WERI-Rb-1 (cell line): ENCODE results near the gene GALNT18.

Source experiments
- DNase-seq: peaks from one replicate; pipeline ENCODE4 v3.0.0-alpha.2; 2020
- H3K27ac ChIP-seq: fragments of 250-450 bp; sonication (Bioruptor Pico); 2 replicates; pipeline ENCODE4 v1.5.1; 2020; ENCODE audit warnings: mild to moderate bottlenecking, moderate library complexity
- H3K27me3 ChIP-seq: fragments of 250-450 bp; sonication (Bioruptor Pico); 2 replicates; pipeline ENCODE4 v1.5.1; 2021; ENCODE audit warnings: mild to moderate bottlenecking, low read depth, moderate library complexity; ENCODE audit not compliant: insufficient read depth, severe bottlenecking
- H3K36me3 ChIP-seq: fragments of 250-450 bp; sonication (Bioruptor Pico); 2 replicates; pipeline ENCODE4 v1.5.1; 2020; ENCODE audit warnings: mild to moderate bottlenecking, moderate library complexity
- H3K4me3 ChIP-seq: 2 replicates; pipeline ENCODE4 v1.5.1; 2011; ENCODE audit warnings: low read depth, mild to moderate bottlenecking, control low read depth, low read length
- H3K9me3 ChIP-seq: fragments of 250-450 bp; sonication (Bioruptor Pico); 2 replicates; pipeline ENCODE4 v1.5.1; 2021; ENCODE audit warnings: mild to moderate bottlenecking, moderate library complexity; ENCODE audit not compliant: severe bottlenecking
- TF ChIP-seq, protein P1 (sequence below): IDR thresholded peaks from 2 replicates; pipeline ENCODE4 v1.5.1; 2011; ENCODE audit warnings: low read depth, mild to moderate bottlenecking, control low read depth, inconsistent platforms, low read length

GALNT18 gene

GRCh38 chr11:11505190-11505589 is 116.6 kb downstream of the GALNT18 start:
- no peaks in the 10 kb centered on the region for H3K36me3 ChIP-seq
- H3K27ac ChIP-seq = no peak overlapping the region
- H3K9me3 ChIP-seq = no peaks in the 10 kb centered on the region
- DNase-seq = no peak
- no peaks in the 10 kb centered on the region for H3K27me3 ChIP-seq
- TF ChIP-seq, protein P1, sequence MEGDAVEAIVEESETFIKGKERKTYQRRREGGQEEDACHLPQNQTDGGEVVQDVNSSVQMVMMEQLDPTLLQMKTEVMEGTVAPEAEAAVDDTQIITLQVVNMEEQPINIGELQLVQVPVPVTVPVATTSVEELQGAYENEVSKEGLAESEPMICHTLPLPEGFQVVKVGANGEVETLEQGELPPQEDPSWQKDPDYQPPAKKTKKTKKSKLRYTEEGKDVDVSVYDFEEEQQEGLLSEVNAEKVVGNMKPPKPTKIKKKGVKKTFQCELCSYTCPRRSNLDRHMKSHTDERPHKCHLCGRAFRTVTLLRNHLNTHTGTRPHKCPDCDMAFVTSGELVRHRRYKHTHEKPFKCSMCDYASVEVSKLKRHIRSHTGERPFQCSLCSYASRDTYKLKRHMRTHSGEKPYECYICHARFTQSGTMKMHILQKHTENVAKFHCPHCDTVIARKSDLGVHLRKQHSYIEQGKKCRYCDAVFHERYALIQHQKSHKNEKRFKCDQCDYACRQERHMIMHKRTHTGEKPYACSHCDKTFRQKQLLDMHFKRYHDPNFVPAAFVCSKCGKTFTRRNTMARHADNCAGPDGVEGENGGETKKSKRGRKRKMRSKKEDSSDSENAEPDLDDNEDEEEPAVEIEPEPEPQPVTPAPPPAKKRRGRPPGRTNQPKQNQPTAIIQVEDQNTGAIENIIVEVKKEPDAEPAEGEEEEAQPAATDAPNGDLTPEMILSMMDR = no peak
- no peak overlapping the region for H3K4me3 ChIP-seq

DNA sequence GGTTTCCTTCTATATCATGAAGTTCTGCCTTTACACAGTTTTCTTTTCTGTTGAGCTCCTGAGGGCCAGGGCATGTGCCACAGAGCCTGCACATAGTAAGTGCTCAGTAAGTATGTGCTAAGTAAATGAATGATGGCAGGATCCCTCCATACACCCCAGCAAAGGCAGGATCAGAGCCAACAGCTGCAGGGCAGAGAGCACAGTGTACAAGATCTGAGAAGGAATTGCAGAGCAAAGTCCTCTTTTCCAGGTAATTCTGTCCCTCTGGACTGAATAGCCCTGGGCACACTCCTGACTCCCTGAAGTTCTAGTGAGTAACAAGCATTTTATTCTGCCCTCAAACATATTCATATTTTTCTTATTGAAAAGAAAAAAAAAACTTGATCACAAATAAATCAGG is 117.7 kb downstream of the GALNT18 start:
- TF ChIP-seq, protein P1 = no peak
- no peak overlapping the region for H3K4me3 ChIP-seq
- DNase-seq = no peak
- H3K36me3 ChIP-seq = no peaks in the 10 kb centered on the region
- no peaks in the 10 kb centered on the region for H3K9me3 ChIP-seq
- H3K27ac ChIP-seq = no peak overlapping the region
- H3K27me3 ChIP-seq = no peaks in the 10 kb centered on the region

DNA sequence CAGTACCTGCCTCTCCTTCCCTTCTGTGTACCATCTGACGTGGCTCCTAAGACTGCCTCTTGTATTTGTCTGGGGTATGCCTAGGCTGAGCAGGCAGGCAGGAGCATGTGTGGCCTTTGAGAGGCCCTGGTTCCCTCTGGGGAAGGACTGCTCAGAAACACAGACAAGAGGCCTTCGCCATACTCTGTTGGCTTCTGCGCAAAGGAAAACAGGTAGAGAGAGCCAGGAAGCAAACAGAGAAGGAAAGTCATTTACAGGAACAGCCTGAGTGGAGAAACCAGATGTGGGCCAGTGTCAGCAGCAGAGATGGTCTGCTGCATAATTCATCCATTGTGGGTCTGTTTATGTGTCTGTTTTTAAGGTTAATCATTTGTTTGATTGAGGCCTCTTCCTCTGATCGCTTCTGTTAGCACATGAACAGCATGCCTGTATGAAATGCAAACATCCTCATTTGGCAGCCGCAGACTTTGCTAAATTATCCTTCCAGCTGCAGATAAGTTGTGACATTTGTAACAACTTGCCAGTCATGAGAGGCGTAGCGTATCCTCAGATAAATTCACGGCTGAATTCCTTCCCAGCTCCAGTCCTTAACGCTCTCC is 119.4 kb downstream of the GALNT18 start:
- DNase-seq = no peak
- Histone ChIP-seq H3K36me3 (no peaks in the 10 kb centered on the region), H3K9me3 (no peaks in the 10 kb centered on the region), H3K4me3 (no peak overlapping the region), H3K27me3 (no peaks in the 10 kb centered on the region), H3K27ac (no peak overlapping the region)
- TF ChIP-seq, protein P1 = no peak

DNA sequence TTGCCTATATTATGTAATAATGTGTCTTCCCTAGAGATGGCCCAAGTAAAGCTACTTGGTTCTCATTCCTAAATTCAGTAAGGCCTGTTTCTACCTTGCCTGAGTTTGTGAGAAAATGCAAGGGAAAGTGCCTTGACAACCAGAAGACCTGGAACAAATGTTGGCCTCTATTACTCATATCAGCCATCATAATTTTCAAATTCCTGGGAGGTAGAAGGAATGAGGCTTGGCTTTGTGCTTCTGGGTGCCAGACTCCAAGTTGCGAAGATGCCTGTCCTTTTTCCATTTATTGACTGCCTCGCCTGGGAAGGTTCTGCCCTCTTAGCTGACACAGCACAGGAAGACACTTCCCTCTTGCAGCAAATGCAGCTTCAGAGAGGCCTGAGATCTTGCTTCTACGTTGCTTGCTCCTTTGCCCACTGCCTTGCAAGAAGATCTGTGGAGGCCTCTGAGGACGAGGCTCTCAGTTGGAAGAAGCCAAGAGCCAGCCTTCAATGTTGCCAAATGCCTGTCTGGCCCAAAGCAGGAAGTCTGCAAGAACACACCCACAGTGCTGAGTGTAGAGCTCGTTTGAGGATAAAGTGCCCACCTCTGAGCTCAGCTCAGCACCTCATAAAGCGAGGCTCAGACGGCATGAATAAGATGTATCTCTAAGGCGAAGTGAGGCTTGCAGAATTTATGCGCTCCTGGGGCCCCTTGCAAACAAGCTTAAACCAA is 120.1 kb downstream of the GALNT18 start:
- Histone ChIP-seq H3K36me3 (no peaks in the 10 kb centered on the region), H3K27me3 (no peaks in the 10 kb centered on the region), H3K4me3 (no peak overlapping the region), H3K9me3 (no peaks in the 10 kb centered on the region), H3K27ac (no peak overlapping the region)
- TF ChIP-seq, protein P1 = no peak
- no peak for DNase-seq

DNA sequence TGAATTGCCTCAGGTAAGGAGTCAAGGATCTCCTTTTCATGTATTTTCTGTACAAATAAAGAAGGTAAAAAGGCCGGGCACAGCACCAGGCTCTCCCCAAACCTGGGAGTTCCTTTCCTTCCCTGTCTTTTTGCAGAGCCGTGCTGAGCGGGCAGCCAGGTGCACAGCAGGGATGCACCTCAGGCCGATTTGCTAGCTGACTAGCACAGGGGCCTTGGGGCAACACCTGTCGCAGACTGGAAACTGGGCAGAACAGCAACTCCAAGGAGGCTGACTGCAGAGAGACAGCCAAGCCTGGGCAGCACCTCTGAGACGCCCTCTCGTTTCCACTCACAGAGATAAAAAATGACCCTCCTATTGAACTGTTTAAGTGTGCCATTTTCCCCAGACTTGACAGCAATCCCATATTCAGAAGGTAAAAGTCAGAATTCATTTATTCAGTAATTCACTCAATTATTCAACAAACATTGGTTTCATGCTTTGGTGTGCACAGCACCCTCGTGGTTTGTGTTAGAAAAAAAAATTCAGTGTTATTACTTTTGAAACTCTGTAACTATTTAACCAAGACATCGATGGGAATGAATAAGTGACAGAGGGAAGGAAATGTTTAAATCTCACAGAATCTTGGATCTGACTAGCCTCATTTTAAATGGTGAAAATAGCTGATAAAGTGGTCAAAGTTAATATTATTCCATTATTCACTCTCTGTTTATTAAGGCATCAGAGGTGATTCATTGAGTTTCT is 120.9 kb downstream of the GALNT18 start:
- DNase-seq = no peak
- TF ChIP-seq, protein P1 = no peak
- Histone ChIP-seq H3K9me3 (no peaks in the 10 kb centered on the region), H3K4me3 (no peak overlapping the region), H3K27me3 (no peaks in the 10 kb centered on the region), H3K36me3 (no peaks in the 10 kb centered on the region), H3K27ac (no peak overlapping the region)
